ENCODE data around the gene AP3S1.

- TF ChIP-seq CTCF (IDR thresholded peaks at IDR 0.05) = no peak
- TF ChIP-seq POLR2A (IDR thresholded peaks at IDR 0.05) = no peak
Measured at GRCh38 chr5:115941051-115941675, 99.4 kb downstream of the AP3S1 start.

All from stomach (tissue), 4 donors.